ENCODE data around the gene MYO5B. TPM values are rescaled to one million over a fixed set of nuclear protein-coding genes. Genes with fewer than 3 reads are reported as not detected.
"Not testable (repeated sequence)": the region's sequence is repeated elsewhere in the genome, so short reads cannot be mapped to it uniquely, and the experiment has no call there.

MYO5B gene
- total RNA-seq, 5 donors from 2014 or later (not counting 1 experiment from before 2014, with no cell fraction given): 0.09 to 0.72 (median 0.50) TPM; not detected in 2

GRCh38 chr18:49783631-49784030, 411.3 kb downstream of the MYO5B start:
- peaks cover 40 to 41% (median 40%) of the 10 kb centered on the region in 3 donors for H3K4me1 Mint-ChIP-seq
- 96% methylated on average over 3 of the region's 3 CpGs for WGBS (ENCODE audit: insufficient coverage)
- H3K27me3 Mint-ChIP-seq; H3K9me3 ChIP-seq; DNase-seq; H3K4me3 ChIP-seq (ENCODE audit: control insufficient read depth in 1 of 2, extremely low read depth in 1 of 2, low read length in 1 of 2); H3K4me3 Mint-ChIP-seq; POLR2A ChIA-PET; H3K27ac ChIP-seq (ENCODE audit: low read length); H3K9me3 Mint-ChIP-seq; H3K27me3 ChIP-seq (replicated peaks in 1 of 2; ENCODE audit: control insufficient read depth in 2 of 2, extremely low read depth in 1 of 2, insufficient read depth in 2 of 2, low read length in 1 of 2); ATAC-seq (replicated peaks in 1 of 4): not testable (repeated sequence)
- H3K27ac Mint-ChIP-seq: peak overlapping the region in 1 of 2 donors; percentile 41
- H3K36me3 ChIP-seq (ENCODE audit: control insufficient read depth in 2 of 2, extremely low read depth in 1 of 2, insufficient read depth in 1 of 2, low read length in 1 of 2): peaks cover 0 to 33% of the 10 kb centered on the region in 2 donors
- CTCF ChIA-PET: interaction anchor here in 1 of 2 donors (0.7 kb wide), 1 partner anchor 36 kb away, joined by 3 read pairs; no protein-coding TSS in a partner anchor
- peaks cover 56% of the 10 kb centered on the region for H3K36me3 Mint-ChIP-seq
- peaks cover 10 to 18% of the 10 kb centered on the region in 2 experiments for H3K4me1 ChIP-seq (ENCODE audit: control insufficient read depth in 1 of 2, extremely low read depth in 1 of 2, insufficient read depth in 2 of 2, low read length in 2 of 2)

- no peaks in the 10 kb centered on the region for H3K9me3 ChIP-seq
- no peak for DNase-seq
- no peak overlapping the region for H3K4me3 ChIP-seq (ENCODE audit: control insufficient read depth in 1 of 2, extremely low read depth in 1 of 2, low read length in 1 of 2)
- ChIA-PET CTCF (no interaction called here), POLR2A (no interaction called here)
- no peaks in the 10 kb centered on the region for H3K4me1 ChIP-seq (ENCODE audit: control insufficient read depth in 1 of 2, extremely low read depth in 1 of 2, insufficient read depth in 2 of 2, low read length in 2 of 2)
- H3K36me3 ChIP-seq (ENCODE audit: control insufficient read depth in 2 of 2, extremely low read depth in 1 of 2, insufficient read depth in 1 of 2, low read length in 1 of 2): peaks cover 0 to 29% of the 10 kb centered on the region in 2 donors
- Mint-ChIP-seq H3K27ac (no peak overlapping the region), H3K4me1 (peaks cover 0 to 2% (median 2%) of the 10 kb centered on the region in 3 donors), H3K36me3 (peaks cover 62% of the 10 kb centered on the region), H3K9me3 (peaks cover 12 to 23% (median 16%) of the 10 kb centered on the region in 3 donors), H3K27me3 (no peaks in the 10 kb centered on the region), H3K4me3 (no peak overlapping the region)
- H3K27me3 ChIP-seq (replicated peaks in 1 of 2; ENCODE audit: control insufficient read depth in 2 of 2, extremely low read depth in 1 of 2, insufficient read depth in 2 of 2, low read length in 1 of 2): no peaks in the 10 kb centered on the region
- no peak overlapping the region for H3K27ac ChIP-seq (ENCODE audit: low read length)
- 93% methylated on average over 6 of the region's 8 CpGs for WGBS (ENCODE audit: insufficient coverage)
- no peak for ATAC-seq (replicated peaks in 1 of 4)
Observed at GRCh38 chr18:49778826-49779465, 416.0 kb downstream of the MYO5B start.

Other genes with a start within 250 kb of the MYO5B start
- 1 to 10 TPM in 2 of 5 donors, under 1 TPM in 2, not detected in 1; 0.56 to 1.2 (median 0.95) TPM for gene CFAP53, start 71.3 kb upstream of the MYO5B start, total RNA-seq
- 100 to 1,000 TPM in 4 of 5 donors, 10 to 100 TPM in 1; 98.2 to 151 (median 136) TPM for gene MBD1, start 86.4 kb upstream of the MYO5B start, total RNA-seq
- 100 to 1,000 TPM; 109 to 216 (median 191) TPM for gene CXXC1, start 92.5 kb upstream of the MYO5B start, total RNA-seq
- 1 to 10 TPM in 2 of 5 donors, under 1 TPM in 3; 0.39 to 1.5 (median 0.70) TPM for gene SKA1, start 179.9 kb upstream of the MYO5B start, total RNA-seq